AG08396 (cell line): ENCODE results near the gene SPOP.

ENCODE experiments used
- DNase-seq: peaks from one replicate; pipeline ENCODE4 v3.0.0; 2012; ENCODE audit warnings: low spot score, mixed read lengths

The SPOP gene

GRCh38 chr17:49613182-49613800, 64.6 kb downstream of the SPOP start:
- DNase-seq, result no peak

- no peak for DNase-seq
Measured at GRCh38 chr17:49612726-49613125, 65.2 kb downstream of the SPOP start.

GRCh38 chr17:49610883-49611584, 66.9 kb downstream of the SPOP start:
- no peak for DNase-seq

- no peak for DNase-seq
Measured at GRCh38 chr17:49604314-49604869, 73.5 kb downstream of the SPOP start.

GRCh38 chr17:49603720-49604119, 74.2 kb downstream of the SPOP start:
- no peak for DNase-seq

- DNase-seq, result no peak
Measured at GRCh38 chr17:49603238-49603637, 74.7 kb downstream of the SPOP start.

GRCh38 chr17:49602783-49603182, 75.1 kb downstream of the SPOP start:
- no peak for DNase-seq

GRCh38 chr17:49600949-49601348, 76.9 kb downstream of the SPOP start:
- no peak for DNase-seq

- DNase-seq, result no peak
Measured at GRCh38 chr17:49598918-49599317, 79.0 kb downstream of the SPOP start.

- DNase-seq, result no peak
Measured at GRCh38 chr17:49597928-49598655, 79.8 kb downstream of the SPOP start.

- DNase-seq, result no peak
Measured at GRCh38 chr17:49597436-49597835, 80.5 kb downstream of the SPOP start.

GRCh38 chr17:49596613-49597244, 81.2 kb downstream of the SPOP start:
- no peak for DNase-seq

GRCh38 chr17:49595980-49596379, 81.9 kb downstream of the SPOP start:
- DNase-seq, result no peak

- DNase-seq, result no peak
Measured at GRCh38 chr17:49595328-49595727, 82.6 kb downstream of the SPOP start.

- no peak for DNase-seq
Measured at GRCh38 chr17:49592263-49592662, 85.6 kb downstream of the SPOP start.

GRCh38 chr17:49590874-49591273, 87.0 kb downstream of the SPOP start:
- DNase-seq, result no peak

- no peak for DNase-seq
Measured at GRCh38 chr17:49589577-49589927, 88.3 kb downstream of the SPOP start.

GRCh38 chr17:49588726-49589576, 88.9 kb downstream of the SPOP start:
- peak; percentile 65 for DNase-seq

GRCh38 chr17:49588312-49588711, 89.6 kb downstream of the SPOP start:
- DNase-seq, result no peak

- no peak for DNase-seq
Measured at GRCh38 chr17:49587366-49588073, 90.4 kb downstream of the SPOP start.
